SHP77 (cell line): ENCODE data around the gene UBE2E2.

Source experiments
- DNase-seq, 2 experiments: peaks; one replicate each; lab custom pipeline; 2025; lab: John Stamatoyannopoulos, UW

Gene UBE2E2

GRCh38 chr3:23389089-23389488, 186.0 kb downstream of the UBE2E2 start:
- DNase-seq = peak in 1 of 2 experiments; percentile 51

- no peak for DNase-seq
These were observed 186.6 kb downstream of the UBE2E2 start for GRCh38 chr3:23389686-23390085.

DNA sequence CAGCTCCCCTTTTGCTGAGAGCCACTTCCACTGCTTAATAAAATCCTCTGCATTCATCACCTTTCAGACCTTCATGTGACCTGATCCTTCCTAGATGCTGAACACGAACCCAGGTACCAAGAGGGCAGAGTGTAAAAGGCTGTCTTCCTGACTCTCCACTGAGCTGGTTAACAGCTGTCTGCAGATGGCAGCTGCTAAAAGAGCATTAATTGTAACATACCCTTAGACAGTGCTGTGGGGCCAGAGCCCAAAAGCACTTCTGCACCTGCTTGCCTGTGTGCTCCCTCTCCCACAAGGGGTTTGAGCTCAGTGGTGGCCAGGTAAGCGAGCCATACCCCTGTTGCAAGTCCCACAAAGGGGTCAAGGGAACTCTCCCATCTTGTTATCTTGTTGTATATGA, 187.3 kb downstream of the UBE2E2 start:
- no peak for DNase-seq

DNA sequence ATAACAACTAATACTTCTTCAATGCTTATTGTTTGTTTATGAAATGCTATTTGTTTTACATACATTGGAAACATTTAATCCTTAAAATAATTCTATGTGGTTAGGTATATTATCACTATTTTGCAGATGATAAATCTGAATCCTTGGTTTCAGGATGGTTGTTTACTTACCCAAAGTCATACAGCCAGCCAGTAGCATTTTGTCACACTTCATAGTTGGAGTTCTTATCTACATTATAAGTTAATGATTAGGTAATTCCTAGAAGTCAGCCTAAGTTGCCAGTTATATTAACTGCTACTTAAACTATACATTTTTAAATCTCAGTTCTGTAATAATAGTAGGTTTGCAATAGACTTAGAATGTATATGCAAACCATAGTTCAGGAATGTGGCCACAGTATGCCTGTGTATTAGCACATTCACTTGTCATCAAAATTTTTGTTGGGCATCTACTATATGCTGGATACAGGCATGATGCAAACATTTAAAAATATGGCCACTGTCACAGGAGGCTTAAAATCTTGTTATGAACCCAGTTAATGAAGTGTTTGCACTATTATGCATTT, 187.9 kb downstream of the UBE2E2 start:
- no peak for DNase-seq

DNA sequence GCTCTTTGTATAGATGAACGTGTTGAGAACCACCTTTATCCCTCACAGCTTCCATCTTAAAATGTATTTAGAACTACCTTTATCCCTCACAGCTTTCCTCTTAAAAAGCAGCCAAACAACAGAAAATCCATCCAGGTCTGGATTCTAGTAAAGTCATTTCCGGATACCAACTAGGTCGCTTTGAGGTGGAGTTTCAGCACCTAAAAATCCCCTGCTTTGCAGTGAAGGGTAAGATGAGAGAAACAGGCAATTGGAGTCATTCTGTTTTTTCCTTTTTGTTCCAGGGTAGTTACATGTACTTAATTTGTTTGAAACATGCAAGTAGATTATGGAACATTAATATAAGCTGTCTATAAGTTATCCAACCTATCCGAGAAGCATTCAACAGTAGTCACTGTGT, 192.0 kb downstream of the UBE2E2 start:
- no peak for DNase-seq

- no peak for DNase-seq
These were observed 193.6 kb downstream of the UBE2E2 start for GRCh38 chr3:23396746-23397145.

DNA sequence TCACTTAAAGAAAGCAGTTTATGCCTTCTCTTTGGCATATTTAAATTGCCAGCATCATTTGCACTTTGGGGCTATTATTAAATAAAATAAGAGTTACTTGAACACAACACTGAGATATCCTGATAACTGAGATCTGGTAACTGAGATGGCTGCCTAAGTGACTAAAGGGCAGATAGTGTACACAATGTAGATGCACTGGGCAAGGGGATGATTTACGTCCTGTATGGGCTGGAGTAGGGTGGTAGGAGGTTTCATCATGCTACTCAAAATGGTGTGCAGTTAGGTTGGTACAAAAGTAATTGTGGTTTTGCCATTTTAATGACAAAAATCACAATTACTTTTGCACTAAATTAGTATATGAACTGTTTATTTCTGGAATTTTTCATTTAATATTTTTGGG, 196.1 kb downstream of the UBE2E2 start:
- DNase-seq = no peak

DNA sequence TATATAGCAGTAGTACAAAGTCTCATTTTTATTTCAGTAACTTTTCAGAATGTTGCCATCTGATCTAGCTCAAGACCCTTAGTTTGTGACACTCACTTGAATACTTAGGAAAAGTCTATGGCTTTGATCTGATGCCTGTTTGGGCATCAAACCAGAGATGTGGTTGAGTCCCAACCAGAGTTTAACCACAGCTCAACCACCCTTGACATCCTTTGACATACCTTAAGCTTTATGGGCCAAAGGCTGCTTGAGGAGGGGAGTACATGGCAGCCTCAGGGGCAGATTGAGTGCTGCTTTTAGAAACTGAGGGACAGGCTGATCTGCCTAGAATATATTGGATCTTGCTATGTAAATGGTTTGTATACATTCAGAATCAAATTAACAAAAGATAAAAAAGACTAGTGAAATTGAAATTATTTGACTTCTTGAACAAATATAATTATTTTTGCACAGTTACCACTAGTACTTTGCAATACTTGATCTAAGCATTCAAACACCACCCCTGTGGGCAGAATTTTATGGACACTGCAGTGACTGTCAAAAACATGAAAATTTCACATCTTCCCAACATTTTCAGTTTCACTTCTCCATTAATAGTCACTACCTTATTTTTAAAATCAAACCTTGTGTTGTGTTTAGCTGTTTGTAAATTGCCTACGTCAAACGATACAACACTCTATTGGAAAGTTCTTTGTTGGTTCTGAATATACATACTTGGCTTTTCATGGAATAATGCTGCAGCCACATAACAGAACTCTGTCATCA, 199.8 kb downstream of the UBE2E2 start:
- DNase-seq = no peak

DNA sequence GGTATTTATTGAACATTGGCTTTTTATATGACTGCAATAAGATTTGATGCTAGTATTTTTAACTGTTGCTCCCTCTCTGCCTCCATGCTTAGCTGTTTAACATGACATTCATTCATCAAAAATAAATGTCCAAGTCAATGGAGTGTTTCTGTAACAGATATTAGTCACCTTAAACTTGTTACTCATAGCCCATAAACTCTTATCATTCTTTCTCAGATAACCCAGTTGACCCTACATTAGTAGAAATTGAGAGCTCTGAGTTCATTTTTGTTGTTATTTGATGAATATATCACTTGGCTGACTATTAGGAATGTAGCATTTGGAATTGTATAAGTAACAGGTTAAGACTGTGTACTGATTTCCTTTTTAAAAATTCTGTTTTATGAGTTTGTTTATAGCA, 201.1 kb downstream of the UBE2E2 start:
- no peak for DNase-seq

DNA sequence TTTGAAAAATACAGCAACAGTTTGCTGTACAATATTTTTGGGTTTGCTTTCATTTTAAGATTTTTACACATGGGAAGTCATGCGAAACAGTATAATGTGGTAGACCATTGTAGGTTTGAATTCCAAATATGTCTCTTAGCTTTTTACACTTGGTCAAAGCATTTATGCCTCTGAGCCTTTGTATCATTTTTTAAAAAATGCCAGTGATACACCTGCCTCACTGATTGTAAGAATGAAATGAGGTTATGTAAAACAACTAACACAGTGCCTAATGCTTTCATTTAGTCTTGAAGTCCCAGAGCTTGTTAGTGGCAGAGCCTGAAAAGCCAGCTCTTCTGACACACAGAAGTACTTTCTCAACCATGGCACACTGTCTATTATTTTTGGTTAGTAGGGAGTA, 202.0 kb downstream of the UBE2E2 start:
- no peak for DNase-seq

DNA sequence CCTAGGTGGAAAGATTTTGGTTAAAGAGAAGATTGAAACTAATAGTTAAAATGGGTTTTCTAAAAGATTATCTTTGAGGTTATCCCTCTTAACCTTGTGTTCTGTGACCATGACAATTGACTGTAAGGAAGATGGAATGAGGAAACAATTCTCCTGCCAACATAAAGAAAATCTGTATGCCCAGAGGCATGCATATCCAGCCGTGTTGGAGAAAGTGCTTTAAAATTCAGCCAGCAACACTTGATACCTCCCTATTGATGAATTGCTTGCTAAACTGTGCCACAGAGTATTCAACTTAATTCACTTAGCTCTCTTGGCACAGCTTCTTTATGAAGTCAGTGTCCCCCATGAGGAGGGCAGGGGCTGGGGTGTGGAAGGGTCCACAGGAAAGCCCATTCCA, 203.5 kb downstream of the UBE2E2 start:
- DNase-seq = no peak

DNA sequence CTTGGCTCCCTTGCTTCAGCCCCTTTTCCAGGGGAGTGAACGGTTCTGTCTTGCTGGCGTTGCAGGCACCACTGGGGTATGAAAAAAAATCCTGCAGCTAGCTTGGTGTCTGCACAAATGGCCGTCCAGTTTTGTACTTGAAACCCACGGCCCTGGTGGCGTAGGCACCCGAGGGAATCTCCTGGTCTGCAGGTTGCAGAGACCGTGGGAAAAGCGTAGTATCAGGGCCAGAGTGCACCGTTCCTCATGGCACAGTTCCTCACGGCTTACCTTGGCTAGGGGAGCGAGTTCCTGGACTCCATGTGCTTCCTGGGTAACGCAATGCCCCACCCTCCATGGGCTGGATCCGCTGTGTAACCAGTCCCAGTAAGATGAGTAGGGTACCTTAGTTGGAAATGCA, 214.9 kb downstream of the UBE2E2 start:
- DNase-seq = no peak

DNA sequence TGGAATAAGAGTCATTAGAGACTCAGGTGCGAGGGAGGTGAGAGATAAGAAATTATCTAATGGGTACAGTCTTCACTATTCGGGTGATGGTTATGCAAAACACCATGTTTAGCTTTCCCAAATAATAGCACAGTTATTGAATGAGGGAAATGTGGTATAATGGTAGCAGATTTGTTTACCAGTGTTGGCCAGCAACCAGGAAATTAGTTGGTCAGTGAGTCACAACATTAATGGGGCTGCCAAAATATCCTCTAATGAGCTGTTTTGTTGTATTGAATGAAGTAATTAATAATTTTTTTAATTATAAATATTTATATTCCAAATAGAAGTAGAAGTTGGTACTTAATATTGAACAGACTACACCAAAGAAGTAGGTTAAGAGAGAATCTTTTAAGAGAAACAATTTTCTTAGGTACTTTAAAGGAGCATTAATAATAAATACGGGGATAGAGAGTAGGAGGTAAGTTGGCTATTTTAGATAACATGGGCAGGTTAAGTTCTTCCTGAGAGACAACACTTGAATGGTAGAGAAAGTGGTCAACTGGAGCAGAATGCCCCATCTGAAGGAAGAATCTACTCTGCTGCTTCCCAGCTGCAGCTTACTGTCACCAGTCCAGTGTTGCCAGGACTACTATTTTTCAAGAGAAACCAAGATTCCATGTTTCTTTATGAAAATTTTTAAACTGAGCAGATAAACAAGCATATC, 218.8 kb downstream of the UBE2E2 start:
- no peak for DNase-seq

DNA sequence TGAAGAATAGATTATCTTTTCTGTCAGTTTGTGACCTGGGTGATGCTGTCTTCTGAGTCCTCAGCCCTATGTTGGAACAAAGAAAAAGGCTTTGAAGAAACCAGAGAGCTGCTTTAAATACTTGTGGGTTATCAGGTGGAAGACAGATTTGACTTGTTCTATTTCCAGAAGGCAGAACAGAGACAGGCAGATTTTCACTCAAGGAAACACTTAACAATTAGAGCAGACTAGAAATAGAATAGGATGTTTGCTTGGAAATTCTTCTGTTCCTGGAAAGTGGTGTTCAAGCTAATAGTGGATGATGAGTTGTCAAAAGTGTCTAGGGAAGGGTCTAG, 219.4 kb downstream of the UBE2E2 start:
- no peak for DNase-seq

- no peak for DNase-seq
These were observed 222.3 kb downstream of the UBE2E2 start for GRCh38 chr3:23425410-23425809.

- no peak for DNase-seq
These were observed 227.8 kb downstream of the UBE2E2 start for GRCh38 chr3:23430781-23431398.

- DNase-seq = no peak
These were observed 228.6 kb downstream of the UBE2E2 start for GRCh38 chr3:23431764-23432163.

DNA sequence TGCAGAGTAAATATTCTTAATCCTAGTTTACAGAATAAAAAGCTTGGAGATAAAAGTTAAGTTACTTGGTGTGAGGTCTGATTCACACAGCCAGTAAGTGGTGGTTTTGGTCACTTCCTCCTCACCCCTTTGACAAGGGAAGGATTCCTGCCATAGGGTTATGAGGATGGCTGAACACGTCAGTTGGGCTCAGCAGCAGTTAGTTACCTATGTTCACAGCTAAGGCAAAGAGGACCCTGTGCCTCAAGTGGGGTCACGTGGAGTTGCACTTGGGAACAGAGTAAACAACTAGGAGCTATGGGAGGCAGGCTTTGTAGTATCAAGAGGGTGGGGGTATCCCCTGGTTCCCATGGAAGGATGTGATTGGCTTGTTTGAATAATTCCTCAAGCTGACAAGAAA, 232.2 kb downstream of the UBE2E2 start:
- peak in 1 of 2 experiments; percentile 1 for DNase-seq

DNA sequence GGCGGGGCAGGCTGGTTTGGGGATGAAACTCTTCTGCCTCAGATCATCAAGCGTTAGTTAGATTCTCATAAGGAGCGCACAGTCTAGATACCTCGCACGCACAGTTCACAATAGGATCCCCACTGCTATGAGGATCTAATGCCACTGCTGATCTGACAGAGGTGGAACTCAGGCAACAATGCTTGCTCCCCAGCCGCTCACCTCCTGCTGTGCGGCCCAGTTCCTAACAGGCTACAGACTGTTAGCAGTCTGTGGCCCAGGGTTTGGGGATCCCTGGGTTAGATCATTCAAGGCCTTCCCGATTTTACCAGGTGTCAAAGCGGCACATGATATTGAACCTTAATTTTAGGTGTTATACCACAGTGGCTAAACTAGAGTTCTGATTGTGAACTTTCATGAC, 232.8 kb downstream of the UBE2E2 start:
- DNase-seq = no peak

DNA sequence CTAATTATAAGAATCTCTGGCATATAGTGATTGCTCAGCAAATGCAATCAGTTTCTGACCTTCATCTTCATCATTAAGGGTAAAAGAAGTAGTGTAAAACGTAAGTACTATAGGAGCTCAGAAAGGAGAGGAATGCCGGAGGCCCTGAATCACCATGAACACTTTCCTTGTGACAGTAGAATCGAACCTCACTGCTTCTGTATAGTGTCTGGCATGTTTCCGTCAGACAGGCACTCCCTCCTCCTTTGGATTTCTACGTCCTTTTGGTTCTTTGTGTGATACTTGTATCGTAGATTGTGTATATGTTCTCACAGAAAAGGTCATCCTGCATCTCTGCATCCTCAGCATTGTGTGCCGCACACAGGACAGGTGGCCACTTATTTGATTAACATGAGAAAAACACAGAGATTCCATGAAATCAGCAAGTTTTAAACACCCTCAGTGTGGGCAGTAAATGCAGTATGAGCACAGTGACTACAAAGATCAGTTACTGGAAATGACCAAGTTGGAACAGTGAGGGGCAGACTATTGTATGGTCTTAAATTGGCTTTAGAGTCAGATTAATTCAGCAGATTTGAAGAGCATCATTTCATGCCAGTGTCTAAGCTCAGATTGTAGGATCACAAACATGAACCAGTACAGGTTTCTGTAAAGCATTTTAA, 234.5 kb downstream of the UBE2E2 start:
- DNase-seq = no peak

GRCh38 chr3:23438657-23439056, 235.5 kb downstream of the UBE2E2 start:
- DNase-seq = no peak

DNA sequence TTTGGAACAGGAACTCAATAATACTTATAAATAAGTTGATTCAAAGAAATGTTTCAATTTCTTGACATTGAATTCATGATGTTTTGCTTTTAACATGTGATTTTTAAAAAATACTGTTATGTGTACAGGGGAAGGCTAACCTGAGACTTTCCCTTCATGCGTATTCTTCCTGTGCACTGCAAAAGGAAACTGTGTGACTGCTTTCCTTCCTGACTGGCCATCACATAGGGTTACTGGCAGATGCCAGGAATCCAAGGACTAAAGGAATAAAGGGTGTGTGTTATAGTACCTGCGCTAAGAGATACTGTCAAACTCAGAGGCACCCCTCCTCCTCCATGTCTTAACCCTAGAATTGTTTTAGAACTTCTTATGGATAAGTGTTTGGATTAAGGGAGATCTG, 236.0 kb downstream of the UBE2E2 start:
- no peak for DNase-seq
